ENCODE data around the gene CENPS. TPM values are rescaled to one million over a fixed set of nuclear protein-coding genes. Genes with fewer than 3 reads are reported as not detected.

CENPS gene
- total and polyA plus RNA-seq, 9 of the 15 experiments (the other 6 are each of a cell fraction or from before 2014, with no cell fraction given), result 10.2 to 36.0 (median 26.0) TPM

GRCh38 chr1:10415211-10415930, 14.9 kb upstream of the CENPS start (continued):
- TF ChIP-seq PBX2 (CRISPR knock-in tag; IDR thresholded peaks at IDR 0.05; ENCODE audit: low read depth) (no peak), PBX2 (tag; conservative IDR thresholded peaks at IDR 0.05; ENCODE audit: low read depth) (peak; percentile 43), POLR2A (conservative IDR thresholded peaks at IDR 0.05) (peak; percentile 75), BHLHE40 (IDR thresholded peaks at IDR 0.05; ENCODE audit: low read length) (0 out of 2 replicates have a peak, but pooled peaks have one; percentile 6), MTA2 (IDR thresholded peaks at IDR 0.05; ENCODE audit: low read depth) (peak; percentile 59; the same call in 1 of the 2 replicates), ELF1 (tag; IDR thresholded peaks at IDR 0.05) (peak; percentile 83), POLR2G (IDR thresholded peaks at IDR 0.05; ENCODE audit: low read depth, low read length) (peak; percentile 18; the same call in 1 of the 2 replicates), HDAC6 (IDR thresholded peaks at IDR 0.05; ENCODE audit: low read depth, low read length) (no peak), ZKSCAN8 (CRISPR knock-in tag; IDR thresholded peaks at IDR 0.05) (peak; percentile 48; the same call in 1 of the 2 replicates), KLF6 (CRISPR knock-in tag; IDR thresholded peaks at IDR 0.05; ENCODE audit: borderline replicate concordance) (0 out of 2 replicates have a peak, but pooled peaks have one; percentile 62), SMARCA4 (IDR thresholded peaks at IDR 0.05) (peak; percentile 88), TEAD2 (tag; IDR thresholded peaks at IDR 0.05) (0 out of 2 replicates have a peak, but pooled peaks have one; percentile 13), PYGO2 (tag; IDR thresholded peaks at IDR 0.05) (peak; percentile 60; the same call in 1 of the 2 replicates), ZNF561 (CRISPR knock-in tag; conservative IDR thresholded peaks at IDR 0.05) (no peak), ZBTB7A (IDR thresholded peaks at IDR 0.05; ENCODE audit: borderline replicate concordance, control insufficient read depth, low read depth, low read length) (no peak), ZBTB26 (CRISPR knock-in tag; IDR thresholded peaks at IDR 0.05) (peak; percentile 14; the same call in 1 of the 2 replicates), FOXM1 (IDR thresholded peaks at IDR 0.05; ENCODE audit: low read depth) (0 out of 2 replicates have a peak, but pooled peaks have one; percentile 40), FOXM1 (CRISPR knock-in tag; IDR thresholded peaks at IDR 0.05; ENCODE audit: low read depth) (no peak), MAFG (tag; conservative IDR thresholded peaks at IDR 0.05) (peak; percentile 100), SMARCC2 (IDR thresholded peaks at IDR 0.05; ENCODE audit: low read depth) (no peak), ZNF143 (CRISPR knock-in tag; IDR thresholded peaks at IDR 0.05) (0 out of 2 replicates have a peak, but pooled peaks have one; percentile 35), ZNF280B (CRISPR knock-in tag; IDR thresholded peaks at IDR 0.05) (no peak), ZBTB9 (CRISPR knock-in tag; IDR thresholded peaks at IDR 0.05) (peak; percentile 79; the same call in 1 of the 2 replicates)

All from K562 (cell line).